22Rv1 (cell line): ENCODE results near the gene OSBPL2.

Experiments
- H3K27ac ChIP-seq: fragments of 450-650 bp; 2 replicates; pipeline ENCODE4 v1.5.1; 2017
- ZFX ChIP-seq: fragments of 450-650 bp; IDR thresholded peaks from 2 replicates; pipeline ENCODE4 v1.6.1; 2017; ENCODE audit warnings: antibody characterized with exemption, borderline replicate concordance
- TF ChIP-seq, protein P1 (sequence below): fragments of 450-650 bp; IDR thresholded peaks from 2 replicates; pipeline ENCODE4 v1.5.1; 2017; ENCODE audit warnings: mild to moderate bottlenecking

OSBPL2 gene

DNA sequence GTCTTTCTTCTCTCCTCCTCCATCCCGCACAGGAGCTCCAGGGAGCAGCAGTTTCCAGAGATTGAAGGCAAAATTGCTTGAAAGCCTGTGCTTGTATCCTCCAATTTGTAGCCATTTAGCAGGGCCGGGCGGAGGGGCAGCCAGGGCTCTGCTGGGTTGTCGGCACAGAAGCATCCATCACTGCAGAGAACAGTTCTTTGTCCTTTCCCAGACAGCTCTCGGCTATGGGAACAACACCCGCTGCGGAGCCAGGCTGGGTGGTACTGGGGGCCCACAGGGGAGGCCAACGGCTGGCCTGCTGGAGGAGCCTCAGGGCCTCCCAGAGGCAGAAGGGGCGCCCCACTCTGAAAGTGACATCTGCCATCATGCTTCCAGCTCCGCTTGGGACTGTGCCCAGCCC is 26.0 kb upstream of the OSBPL2 start:
- TF ChIP-seq, protein P1, sequence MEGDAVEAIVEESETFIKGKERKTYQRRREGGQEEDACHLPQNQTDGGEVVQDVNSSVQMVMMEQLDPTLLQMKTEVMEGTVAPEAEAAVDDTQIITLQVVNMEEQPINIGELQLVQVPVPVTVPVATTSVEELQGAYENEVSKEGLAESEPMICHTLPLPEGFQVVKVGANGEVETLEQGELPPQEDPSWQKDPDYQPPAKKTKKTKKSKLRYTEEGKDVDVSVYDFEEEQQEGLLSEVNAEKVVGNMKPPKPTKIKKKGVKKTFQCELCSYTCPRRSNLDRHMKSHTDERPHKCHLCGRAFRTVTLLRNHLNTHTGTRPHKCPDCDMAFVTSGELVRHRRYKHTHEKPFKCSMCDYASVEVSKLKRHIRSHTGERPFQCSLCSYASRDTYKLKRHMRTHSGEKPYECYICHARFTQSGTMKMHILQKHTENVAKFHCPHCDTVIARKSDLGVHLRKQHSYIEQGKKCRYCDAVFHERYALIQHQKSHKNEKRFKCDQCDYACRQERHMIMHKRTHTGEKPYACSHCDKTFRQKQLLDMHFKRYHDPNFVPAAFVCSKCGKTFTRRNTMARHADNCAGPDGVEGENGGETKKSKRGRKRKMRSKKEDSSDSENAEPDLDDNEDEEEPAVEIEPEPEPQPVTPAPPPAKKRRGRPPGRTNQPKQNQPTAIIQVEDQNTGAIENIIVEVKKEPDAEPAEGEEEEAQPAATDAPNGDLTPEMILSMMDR, result no peak
- TF ChIP-seq ZFX, result no peak
- no peak overlapping the region for H3K27ac ChIP-seq

DNA sequence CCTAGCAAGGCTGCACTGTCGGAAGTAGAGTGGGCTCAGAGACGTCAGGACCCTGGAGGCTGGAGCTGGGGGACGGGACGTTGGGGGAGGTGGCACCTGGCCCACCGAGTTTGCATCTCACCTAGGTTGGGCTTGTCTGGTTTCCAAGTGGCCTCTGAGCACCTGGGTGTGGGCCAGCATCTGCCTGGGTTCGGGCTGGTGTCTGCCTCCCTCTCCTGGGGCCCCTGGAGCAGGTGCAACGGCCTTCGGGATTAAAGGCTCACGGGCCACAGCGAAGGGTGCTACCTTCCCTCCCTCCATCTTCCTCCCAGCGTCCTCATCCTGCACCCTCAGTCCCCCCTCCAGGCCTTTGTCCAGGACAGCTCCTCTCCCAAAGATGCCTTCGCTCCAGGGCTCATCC is 24.3 kb upstream of the OSBPL2 start:
- TF ChIP-seq, protein P1, result no peak
- no peak for TF ChIP-seq ZFX
- no peak overlapping the region for H3K27ac ChIP-seq

DNA sequence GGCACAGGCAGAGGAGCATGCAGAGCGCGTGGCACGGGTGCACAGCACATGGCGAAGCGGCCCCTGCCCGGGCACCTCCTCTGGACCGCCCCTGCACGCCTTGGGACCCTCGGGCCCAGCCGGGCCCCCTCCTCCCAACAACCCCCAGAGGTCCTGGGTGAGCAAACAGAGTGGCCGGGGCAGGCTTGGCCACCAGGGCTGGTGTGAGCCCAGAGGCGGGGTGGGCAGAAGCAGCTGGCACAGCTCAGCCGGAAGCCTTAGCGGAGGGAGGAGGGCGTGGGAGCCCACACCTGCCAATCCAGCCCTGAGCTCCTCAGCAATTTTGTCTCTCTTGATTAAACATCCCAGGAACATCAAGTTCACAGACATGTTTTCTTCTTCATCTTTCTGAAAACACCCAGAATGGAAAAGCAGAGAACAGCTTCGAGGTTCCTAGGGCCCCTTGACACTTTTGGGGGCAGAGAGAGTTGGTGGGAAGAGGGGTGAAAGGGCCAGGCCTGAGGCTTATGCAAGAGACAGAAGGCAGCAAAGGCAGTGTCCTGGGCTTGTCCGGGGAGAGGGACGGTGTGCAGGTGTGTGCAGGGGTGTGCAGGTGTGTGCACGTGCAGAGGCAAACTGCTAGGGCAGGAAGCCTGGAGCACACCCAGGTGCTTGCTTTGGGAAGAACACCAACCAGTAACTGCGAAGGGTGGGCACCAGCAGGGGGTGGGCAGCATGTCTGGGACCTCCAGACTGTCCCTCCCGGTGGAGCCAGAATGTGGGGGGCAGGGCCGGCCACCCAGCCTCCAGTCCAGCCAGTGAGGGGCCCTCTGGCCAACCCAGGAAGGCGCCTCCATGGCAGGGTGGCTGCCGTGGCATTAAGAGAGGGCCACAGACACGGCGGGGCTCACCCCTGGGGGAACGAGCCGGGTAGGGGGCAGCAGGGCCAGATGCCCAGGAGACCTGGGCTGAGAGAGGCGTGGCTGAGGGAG is 23.0 kb upstream of the OSBPL2 start:
- H3K27ac ChIP-seq, result no peak overlapping the region
- TF ChIP-seq, protein P1, result no peak
- no peak for TF ChIP-seq ZFX

DNA sequence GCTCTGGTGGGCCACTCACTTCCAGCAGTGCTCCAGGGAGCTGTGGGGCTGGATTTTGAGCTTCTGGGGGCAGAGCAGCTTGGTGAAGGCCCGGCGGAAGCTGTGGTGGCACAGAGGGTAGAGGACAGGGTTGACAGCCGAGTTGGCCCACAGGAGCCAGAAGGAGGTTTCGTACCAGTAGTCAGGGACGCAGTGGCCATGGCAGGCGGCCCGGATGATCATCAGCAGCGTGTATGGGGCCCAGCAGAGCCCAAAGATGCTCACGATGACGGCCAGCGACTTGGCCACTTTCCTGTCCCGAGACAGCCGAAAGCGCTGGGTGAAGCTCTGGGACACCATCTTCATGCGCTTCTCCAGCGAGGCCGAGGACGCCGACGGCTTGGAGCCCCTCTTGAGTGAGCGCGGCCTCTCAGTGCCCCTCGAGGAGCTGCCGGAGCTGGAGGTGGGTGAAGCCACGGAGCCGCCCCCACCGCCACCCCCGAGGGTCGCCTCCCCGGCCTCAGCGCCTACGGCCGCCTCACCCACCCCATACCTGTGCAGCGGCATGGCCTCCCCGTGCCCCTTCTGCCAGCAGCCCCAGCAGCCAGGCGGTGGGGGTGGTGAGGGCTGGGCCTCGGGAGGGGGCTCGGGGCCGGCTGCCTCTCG is 22.2 kb upstream of the OSBPL2 start:
- H3K27ac ChIP-seq, result no peak overlapping the region
- no peak for TF ChIP-seq ZFX
- TF ChIP-seq, protein P1, result no peak

DNA sequence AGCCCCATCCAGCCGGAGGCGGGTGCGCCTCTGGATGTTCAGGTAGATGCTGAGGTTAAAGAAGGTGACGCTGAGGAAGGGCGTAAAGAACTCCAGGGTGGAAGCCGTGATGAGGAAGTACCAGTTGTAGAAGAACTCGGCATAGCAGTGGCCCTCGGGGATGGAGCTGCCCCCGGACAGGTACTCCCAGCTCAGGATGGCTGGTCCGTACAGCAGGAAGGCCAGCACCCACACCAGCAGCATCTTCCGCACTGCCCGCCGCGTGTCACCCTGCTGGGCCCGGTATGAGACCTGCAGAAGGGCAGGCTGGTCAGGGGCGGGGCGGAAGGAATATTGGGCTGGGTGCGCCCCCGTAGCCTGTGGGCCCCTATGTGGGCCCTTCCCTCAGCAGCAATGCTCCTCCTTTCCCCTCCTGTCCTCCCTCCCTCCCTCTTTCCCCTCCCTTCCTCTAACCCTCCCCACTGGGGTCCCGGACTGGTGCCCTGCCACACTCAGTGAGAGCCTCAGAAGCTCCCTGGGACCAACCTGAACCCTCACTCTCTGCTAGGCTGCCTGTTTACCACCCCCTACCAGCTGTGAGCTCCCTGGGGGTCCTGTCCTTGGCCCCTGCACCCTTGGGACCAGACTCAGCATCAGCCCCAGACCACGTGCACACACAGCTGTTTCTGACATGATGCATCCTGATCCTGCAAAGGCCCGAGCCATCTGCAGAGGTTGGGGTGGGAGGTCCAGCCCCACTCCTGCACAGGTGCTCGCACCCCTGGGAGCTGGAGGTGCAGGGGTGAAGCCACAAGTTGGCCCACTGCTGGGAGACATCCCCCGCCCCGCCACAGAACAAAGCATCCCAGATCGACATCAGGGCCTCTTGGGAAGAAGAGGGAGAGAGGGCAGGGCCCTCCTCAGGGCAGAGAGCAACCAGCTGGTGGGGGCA is 21.4 kb upstream of the OSBPL2 start:
- TF ChIP-seq, protein P1, result no peak
- TF ChIP-seq ZFX, result no peak
- H3K27ac ChIP-seq, result no peak overlapping the region

DNA sequence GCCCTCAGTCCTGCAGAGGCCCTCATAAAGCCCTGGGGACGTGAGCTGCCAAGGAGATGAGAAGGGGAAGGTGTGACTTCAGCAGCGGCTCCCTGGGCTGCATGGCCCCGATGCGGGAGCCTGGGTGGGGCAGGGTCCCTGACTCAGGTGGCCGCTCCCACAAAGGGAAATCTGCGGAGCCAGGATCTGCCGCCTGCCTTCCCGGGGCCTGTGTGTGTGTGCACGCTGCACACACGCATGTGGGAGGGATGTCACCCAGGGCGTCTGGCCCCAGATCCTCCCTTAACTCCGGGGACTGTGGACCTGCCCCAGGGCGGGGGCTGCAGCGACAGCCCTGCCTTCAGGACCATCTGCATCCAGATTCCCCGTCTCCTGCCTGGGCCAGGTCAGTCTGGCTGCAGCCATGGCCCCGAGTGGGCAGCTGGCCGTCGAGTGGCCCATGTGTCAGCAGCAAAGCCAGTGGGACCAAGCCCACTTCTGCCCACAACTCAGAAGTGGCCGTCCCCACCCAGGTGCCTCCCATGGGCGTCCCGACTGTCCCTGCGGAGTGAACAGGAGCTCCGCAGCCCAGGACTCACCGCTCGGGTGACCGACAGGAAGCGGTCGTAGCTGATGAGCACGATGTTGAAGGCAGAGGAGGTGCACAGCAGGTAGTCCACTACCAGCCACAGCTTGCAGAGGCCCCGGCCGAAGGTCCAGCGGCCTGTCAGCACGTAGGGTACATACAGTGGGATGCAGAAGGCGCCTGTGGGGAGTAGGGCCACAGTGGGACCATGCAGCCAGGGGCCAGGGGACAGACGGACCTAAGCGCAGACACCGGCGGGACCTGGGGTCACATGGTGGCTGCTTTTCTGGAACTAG is 20.2 kb upstream of the OSBPL2 start:
- no peak overlapping the region for H3K27ac ChIP-seq
- TF ChIP-seq, protein P1, result no peak
- no peak for TF ChIP-seq ZFX
